Raji (cell line): ENCODE measurements around the gene HOXB6.

Experiments
- POLR2A ChIP-seq: IDR thresholded peaks from 2 replicates; pipeline ENCODE4 v1.6.1; 2011; ENCODE audit warnings: low read depth, low read length, control low read depth; ENCODE audit not compliant: insufficient read depth

Gene HOXB6

GRCh38 chr17:48549281-48549630, 55.5 kb downstream of the HOXB6 start:
- TF ChIP-seq POLR2A: no peak

GRCh38 chr17:48548523-48549280, 56.1 kb downstream of the HOXB6 start:
- TF ChIP-seq POLR2A: no peak

DNA sequence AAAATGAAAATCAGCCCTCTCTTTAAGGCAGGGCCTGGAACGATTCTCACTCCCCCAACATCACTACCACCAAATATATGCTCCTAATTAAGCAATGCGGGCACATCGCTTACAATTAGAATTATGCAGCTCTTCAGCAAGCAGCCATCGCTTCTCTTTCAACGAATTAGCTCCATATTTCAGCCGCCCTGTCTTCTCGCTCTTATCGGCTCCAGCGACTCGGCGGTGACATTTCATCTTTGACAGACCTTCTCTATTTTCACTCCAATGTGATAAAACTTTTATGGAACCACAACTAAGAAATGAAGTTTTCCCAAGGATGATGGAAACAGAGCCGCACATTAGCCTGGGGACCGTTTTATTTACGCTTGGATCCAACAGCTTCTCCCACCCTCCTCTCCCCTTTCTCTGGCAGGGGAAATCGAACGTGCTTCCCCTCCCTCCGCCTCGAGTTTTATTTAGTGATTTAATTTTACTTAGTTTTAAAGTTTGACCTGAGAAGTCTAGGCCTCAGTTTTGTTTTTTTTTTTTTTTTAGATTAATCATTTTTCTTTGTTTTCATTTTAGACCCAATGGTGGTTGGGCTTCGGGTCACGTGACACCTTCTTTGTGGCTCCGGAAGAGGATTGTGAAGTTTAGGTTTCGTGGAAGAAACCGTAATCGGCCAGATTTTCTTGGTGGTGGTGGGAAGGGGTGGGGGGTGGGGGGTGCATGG, 56.8 kb downstream of the HOXB6 start:
- no peak for TF ChIP-seq POLR2A

GRCh38 chr17:48546924-48547807, 57.6 kb downstream of the HOXB6 start:
- no peak for TF ChIP-seq POLR2A

DNA sequence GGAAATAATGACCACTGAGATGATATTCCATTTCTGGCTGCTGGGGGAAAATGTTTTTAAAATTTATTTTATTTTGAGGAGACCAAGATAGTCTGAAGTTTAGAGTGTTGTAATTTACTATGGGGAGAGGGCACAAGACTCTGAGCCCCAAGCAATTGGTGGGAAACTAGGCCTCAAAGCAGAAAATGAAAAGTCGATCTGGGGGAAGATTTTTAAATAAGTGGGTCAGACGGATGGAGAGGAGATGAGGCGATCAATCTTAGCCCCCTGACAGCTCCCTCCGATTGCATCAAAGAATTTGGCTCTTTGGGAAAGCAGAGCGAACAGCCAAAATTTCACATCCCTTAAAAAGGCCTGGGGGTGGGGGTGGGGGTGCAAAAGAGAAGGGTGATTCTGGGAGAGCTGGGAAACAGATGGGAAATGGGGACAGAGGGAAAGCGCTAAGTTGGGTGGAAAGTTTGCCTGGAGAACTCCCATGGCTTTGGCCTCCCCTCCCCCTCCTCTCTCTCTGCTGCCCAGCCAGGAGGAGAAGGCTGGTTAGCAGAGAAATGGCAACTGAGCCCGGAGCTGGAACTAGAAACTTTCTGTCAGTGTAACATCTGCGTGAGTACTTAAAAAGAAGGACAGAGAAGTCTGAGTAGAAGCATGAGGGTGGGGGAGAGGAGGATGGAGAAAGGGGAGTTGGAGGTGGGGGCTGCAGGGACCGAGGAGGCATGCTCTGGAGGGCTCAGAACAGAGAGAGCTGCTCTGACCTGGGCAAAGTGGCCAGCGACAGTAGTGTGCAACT, 58.5 kb downstream of the HOXB6 start:
- no peak for TF ChIP-seq POLR2A
